ENCODE data around the gene RAB6A. TPM values are rescaled to one million over a fixed set of nuclear protein-coding genes. Genes with fewer than 3 reads are reported as not detected.

The RAB6A gene
- total and polyA plus RNA-seq, 2 of the 8 experiments (the other 6 are each of a cell fraction or from before 2014, with no cell fraction given) = 24.4 to 88.6 TPM

DNA sequence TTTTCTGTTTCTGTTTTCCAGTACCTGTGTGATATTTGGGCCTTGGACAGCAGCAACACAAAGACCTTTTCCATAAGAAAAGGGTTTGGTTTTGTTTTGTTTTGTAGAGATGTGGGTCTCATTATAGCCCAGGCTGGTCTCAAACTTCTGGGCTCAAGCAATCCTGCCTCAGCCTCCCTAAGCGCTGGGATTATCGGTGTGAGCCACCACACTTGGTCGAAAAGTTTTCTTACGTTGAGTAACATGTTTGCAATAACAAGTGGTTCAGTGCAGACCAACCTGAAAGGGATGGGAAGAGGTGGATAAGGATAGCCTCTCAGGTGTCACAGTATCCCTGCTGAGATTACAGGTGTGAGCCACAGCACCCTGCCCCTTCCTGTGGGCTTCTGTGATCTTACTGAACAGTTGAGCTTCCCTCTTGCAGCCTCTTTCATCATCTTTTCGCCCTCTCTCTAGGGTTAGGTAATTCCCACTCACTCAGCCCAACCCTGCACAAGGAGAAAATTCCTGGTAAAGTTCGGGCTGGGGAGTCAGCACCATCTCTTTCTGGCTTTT is 23.3 kb upstream of the RAB6A start (continued):
- TF ChIP-seq CHD1 (IDR thresholded peaks at IDR 0.05; ENCODE audit: low read depth, low read length) (no peak), TCF12 (IDR thresholded peaks at IDR 0.05; ENCODE audit: low read depth, low read length) (peak; percentile 56; the same call in 1 of the 2 replicates), POU5F1 (IDR thresholded peaks at IDR 0.05; ENCODE audit: low read depth, low read length) (no peak), KDM1A (IDR thresholded peaks at IDR 0.05; ENCODE audit: borderline replicate concordance, low read length) (no peak)

All from H1 (cell line).